GM12872 (cell line): Measurements from ENCODE around the gene UBN2.

Experiments used
- CTCF ChIP-seq: IDR thresholded peaks from 3 replicates; pipeline ENCODE4 v1.5.1; 2011; ENCODE audit warnings: low read depth, mild to moderate bottlenecking, low read length, moderate library complexity; ENCODE audit not compliant: insufficient read depth

UBN2 gene

DNA sequence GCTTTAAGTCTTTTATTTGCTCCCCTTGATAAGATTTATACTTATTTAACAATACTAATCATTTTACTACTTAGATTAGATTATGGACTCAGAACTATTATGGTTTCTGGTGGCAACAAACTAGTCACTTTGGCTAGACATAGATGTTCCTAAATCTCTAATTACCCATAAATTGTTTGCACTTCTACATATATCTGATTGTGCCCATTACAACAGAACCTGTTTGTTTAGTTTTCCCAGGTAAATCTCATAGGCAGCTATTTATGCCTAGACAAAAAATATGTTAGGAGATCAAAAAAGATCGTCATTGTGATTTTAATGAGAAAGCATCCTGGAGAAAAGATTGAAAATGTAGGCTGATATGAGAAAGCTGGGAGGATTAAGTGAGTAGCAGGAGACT lies 14.4 kb downstream of the UBN2 start:
- no peak for TF ChIP-seq CTCF

GRCh38 chr7:139246494-139246893 lies 15.5 kb downstream of the UBN2 start:
- TF ChIP-seq CTCF: no peak

DNA sequence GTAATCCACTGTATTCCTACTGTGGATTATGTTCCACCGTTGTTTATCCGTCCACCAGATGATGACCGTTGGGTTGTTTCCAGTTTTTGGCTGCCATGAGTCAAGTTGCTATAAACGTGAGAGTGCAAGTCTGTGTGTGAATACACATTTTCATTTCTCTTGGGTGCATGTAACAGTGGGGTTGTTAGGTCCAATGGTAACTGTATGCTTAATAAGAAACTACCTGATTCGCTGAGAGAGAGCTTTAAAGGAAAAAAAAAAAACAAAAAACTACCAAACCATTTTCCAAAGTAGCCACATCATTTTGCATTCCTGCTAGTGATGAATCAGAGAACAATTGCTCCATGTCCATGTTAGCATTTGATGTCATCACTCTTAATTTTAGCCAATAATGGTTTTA lies 15.9 kb downstream of the UBN2 start:
- TF ChIP-seq CTCF: no peak

GRCh38 chr7:139249179-139249810 lies 18.3 kb downstream of the UBN2 start:
- TF ChIP-seq CTCF: no peak

DNA sequence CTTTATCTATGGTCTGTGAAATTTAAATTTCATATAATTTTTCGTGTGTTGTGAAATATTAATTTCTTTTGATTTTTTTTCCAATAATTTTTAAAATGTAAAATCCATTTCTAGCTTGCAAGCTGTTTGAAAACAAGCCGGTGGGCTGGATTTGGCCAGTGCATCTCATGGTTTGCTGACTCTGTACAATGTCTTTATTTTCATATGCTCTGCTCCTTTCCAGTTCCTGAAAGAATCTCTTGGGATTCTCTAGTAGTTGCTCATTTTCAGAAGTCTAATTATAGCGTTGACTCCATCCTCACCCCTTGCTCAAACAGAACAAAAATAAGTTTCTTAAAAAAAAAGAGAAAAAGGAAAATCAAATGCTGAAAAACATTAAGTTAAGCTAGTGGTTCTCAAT lies 21.4 kb downstream of the UBN2 start:
- no peak for TF ChIP-seq CTCF

- TF ChIP-seq CTCF: no peak
Measured at GRCh38 chr7:139254281-139254680, 23.2 kb downstream of the UBN2 start.

- TF ChIP-seq CTCF: no peak
Measured at GRCh38 chr7:139254728-139255127, 23.7 kb downstream of the UBN2 start.
